ENCODE measurements around the gene SLC5A11.
"Not testable (repeated sequence)": the region's sequence is repeated elsewhere in the genome, so short reads cannot be mapped to it uniquely, and the experiment has no call there.

- TF ChIP-seq, protein P1, sequence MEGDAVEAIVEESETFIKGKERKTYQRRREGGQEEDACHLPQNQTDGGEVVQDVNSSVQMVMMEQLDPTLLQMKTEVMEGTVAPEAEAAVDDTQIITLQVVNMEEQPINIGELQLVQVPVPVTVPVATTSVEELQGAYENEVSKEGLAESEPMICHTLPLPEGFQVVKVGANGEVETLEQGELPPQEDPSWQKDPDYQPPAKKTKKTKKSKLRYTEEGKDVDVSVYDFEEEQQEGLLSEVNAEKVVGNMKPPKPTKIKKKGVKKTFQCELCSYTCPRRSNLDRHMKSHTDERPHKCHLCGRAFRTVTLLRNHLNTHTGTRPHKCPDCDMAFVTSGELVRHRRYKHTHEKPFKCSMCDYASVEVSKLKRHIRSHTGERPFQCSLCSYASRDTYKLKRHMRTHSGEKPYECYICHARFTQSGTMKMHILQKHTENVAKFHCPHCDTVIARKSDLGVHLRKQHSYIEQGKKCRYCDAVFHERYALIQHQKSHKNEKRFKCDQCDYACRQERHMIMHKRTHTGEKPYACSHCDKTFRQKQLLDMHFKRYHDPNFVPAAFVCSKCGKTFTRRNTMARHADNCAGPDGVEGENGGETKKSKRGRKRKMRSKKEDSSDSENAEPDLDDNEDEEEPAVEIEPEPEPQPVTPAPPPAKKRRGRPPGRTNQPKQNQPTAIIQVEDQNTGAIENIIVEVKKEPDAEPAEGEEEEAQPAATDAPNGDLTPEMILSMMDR (IDR thresholded peaks at IDR 0.05) = not testable (repeated sequence)
- not testable (repeated sequence) for TF ChIP-seq EP300 (IDR thresholded peaks at IDR 0.05)
These were observed 765 bp upstream of the SLC5A11 start for GRCh38 chr16:24845031-24845365.
